ENCODE data around the gene EXOC4.

The EXOC4 gene

DNA sequence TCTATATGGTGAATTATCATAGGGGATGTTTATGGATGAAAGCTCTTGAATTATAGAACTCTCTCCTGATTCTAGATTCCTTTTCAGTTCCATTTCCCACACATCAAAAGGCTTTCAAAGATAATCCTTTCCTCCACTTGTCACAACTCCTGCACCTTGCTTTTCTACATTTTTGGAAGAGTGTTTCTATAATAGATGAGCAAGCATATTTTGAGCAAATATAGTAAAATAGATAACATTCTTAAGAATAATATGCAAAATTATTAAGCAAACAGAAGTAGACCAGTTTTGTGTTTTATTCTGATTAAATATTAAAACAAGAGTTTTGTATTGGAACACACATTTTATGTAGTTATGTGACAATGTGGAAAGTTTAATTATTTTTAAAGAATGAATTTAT is 340.7 kb downstream of the EXOC4 start:
- Histone ChIP-seq H3K79me2 (ENCODE audit: control insufficient read depth, low read length) (no peaks in the 10 kb centered on the region), H3F3A (ENCODE audit: control insufficient read depth, insufficient read depth) (no peaks in the 10 kb centered on the region), H3K36me3 (ENCODE audit: control insufficient read depth, low read length) (no peaks in the 10 kb centered on the region), H3K4me1 (ENCODE audit: control insufficient read depth, low read length) (no peaks in the 10 kb centered on the region), H3K9me2 (replicated peaks; ENCODE audit: control insufficient read depth, low read length) (no peaks in the 10 kb centered on the region), H3K27ac (ENCODE audit: low read depth, low read length) (no peak overlapping the region), H3K4me3 (ENCODE audit: low read length) (no peak overlapping the region), H3K4me2 (ENCODE audit: low read length) (no peak overlapping the region), H4K20me1 (ENCODE audit: control insufficient read depth, insufficient read depth, low read depth, low read length) (no peaks in the 10 kb centered on the region), H3K9me3 (ENCODE audit: control insufficient read depth, insufficient read depth, low read length) (no peaks in the 10 kb centered on the region), H3K27me3 (ENCODE audit: control insufficient read depth, low read length) (no peaks in the 10 kb centered on the region)
- TF ChIP-seq, protein P1, sequence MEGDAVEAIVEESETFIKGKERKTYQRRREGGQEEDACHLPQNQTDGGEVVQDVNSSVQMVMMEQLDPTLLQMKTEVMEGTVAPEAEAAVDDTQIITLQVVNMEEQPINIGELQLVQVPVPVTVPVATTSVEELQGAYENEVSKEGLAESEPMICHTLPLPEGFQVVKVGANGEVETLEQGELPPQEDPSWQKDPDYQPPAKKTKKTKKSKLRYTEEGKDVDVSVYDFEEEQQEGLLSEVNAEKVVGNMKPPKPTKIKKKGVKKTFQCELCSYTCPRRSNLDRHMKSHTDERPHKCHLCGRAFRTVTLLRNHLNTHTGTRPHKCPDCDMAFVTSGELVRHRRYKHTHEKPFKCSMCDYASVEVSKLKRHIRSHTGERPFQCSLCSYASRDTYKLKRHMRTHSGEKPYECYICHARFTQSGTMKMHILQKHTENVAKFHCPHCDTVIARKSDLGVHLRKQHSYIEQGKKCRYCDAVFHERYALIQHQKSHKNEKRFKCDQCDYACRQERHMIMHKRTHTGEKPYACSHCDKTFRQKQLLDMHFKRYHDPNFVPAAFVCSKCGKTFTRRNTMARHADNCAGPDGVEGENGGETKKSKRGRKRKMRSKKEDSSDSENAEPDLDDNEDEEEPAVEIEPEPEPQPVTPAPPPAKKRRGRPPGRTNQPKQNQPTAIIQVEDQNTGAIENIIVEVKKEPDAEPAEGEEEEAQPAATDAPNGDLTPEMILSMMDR (IDR thresholded peaks at IDR 0.05; ENCODE audit: low read depth, low read length, poor library complexity, severe bottlenecking) = no peak
- no peak for TF ChIP-seq EZH2phosphoT487 (IDR thresholded peaks at IDR 0.05; ENCODE audit: borderline replicate concordance, low read length)

DNA sequence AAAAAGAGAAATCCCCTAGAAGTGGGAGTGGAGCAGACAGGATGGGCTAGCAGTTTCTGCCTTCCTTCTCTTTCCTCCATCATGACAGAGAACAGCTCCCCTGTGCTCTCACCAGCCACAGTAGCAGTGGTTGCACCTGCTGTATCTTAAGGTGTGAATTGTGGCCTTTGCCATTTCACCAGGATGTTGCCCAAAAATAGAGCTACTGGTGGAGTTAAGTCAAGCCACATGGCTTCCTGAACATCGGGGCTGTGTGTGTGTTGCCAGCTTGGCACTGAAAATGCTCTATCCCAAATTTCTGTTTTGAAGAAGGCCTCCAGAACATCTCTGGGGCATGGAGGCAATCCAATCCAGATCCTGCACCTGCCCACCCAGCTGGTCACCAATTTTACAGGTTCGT is 348.7 kb downstream of the EXOC4 start:
- no peaks in the 10 kb centered on the region for H3K9me2 ChIP-seq (replicated peaks; ENCODE audit: control insufficient read depth, low read length)
- no peaks in the 10 kb centered on the region for H4K20me1 ChIP-seq (ENCODE audit: control insufficient read depth, insufficient read depth, low read depth, low read length)
- no peak for TF ChIP-seq EZH2phosphoT487 (IDR thresholded peaks at IDR 0.05; ENCODE audit: borderline replicate concordance, low read length)
- TF ChIP-seq, protein P1 (IDR thresholded peaks at IDR 0.05; ENCODE audit: low read depth, low read length, poor library complexity, severe bottlenecking) = no peak
- H3K9me3 ChIP-seq (ENCODE audit: control insufficient read depth, insufficient read depth, low read length) = no peaks in the 10 kb centered on the region
- no peaks in the 10 kb centered on the region for H3K4me1 ChIP-seq (ENCODE audit: control insufficient read depth, low read length)
- H3F3A ChIP-seq (ENCODE audit: control insufficient read depth, insufficient read depth) = no peaks in the 10 kb centered on the region
- H3K79me2 ChIP-seq (ENCODE audit: control insufficient read depth, low read length) = no peaks in the 10 kb centered on the region
- no peaks in the 10 kb centered on the region for H3K27me3 ChIP-seq (ENCODE audit: control insufficient read depth, low read length)
- no peak overlapping the region for H3K4me2 ChIP-seq (ENCODE audit: low read length)
- no peaks in the 10 kb centered on the region for H3K36me3 ChIP-seq (ENCODE audit: control insufficient read depth, low read length)
- H3K4me3 ChIP-seq (ENCODE audit: low read length) = no peak overlapping the region
- no peak overlapping the region for H3K27ac ChIP-seq (ENCODE audit: low read depth, low read length)

DNA sequence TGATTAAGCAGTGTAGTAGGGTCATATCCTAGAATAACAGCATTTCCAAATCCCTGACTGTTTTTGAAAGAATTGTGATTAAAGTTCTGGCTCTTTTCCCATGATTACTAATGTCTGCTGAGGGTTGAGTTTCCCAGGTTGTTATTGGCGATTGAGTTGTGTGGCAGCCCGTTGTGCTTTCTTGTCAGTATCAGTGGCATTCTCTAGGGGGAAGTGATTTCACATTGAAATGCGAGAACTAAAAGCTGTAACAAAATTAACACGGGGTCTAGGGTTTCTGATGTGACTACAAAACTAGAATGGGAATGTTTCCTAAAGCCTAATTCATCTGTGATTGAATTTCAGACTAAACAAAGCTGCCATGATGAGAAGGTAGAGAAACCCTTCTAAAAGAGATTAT is 349.4 kb downstream of the EXOC4 start:
- Histone ChIP-seq H3K79me2 (ENCODE audit: control insufficient read depth, low read length) (no peaks in the 10 kb centered on the region), H3K36me3 (ENCODE audit: control insufficient read depth, low read length) (no peaks in the 10 kb centered on the region), H3K4me3 (ENCODE audit: low read length) (no peak overlapping the region), H3F3A (ENCODE audit: control insufficient read depth, insufficient read depth) (no peaks in the 10 kb centered on the region), H3K27me3 (ENCODE audit: control insufficient read depth, low read length) (no peaks in the 10 kb centered on the region), H3K9me2 (replicated peaks; ENCODE audit: control insufficient read depth, low read length) (no peaks in the 10 kb centered on the region), H4K20me1 (ENCODE audit: control insufficient read depth, insufficient read depth, low read depth, low read length) (no peaks in the 10 kb centered on the region), H3K4me2 (ENCODE audit: low read length) (no peak overlapping the region), H3K4me1 (ENCODE audit: control insufficient read depth, low read length) (no peaks in the 10 kb centered on the region), H3K27ac (ENCODE audit: low read depth, low read length) (no peak overlapping the region), H3K9me3 (ENCODE audit: control insufficient read depth, insufficient read depth, low read length) (no peaks in the 10 kb centered on the region)
- TF ChIP-seq, protein P1 (IDR thresholded peaks at IDR 0.05; ENCODE audit: low read depth, low read length, poor library complexity, severe bottlenecking) = no peak
- no peak for TF ChIP-seq EZH2phosphoT487 (IDR thresholded peaks at IDR 0.05; ENCODE audit: borderline replicate concordance, low read length)

GRCh38 chr7:133606991-133607390 is 354.1 kb downstream of the EXOC4 start:
- TF ChIP-seq, protein P1 (IDR thresholded peaks at IDR 0.05; ENCODE audit: low read depth, low read length, poor library complexity, severe bottlenecking) = no peak
- no peak for TF ChIP-seq EZH2phosphoT487 (IDR thresholded peaks at IDR 0.05; ENCODE audit: borderline replicate concordance, low read length)
- Histone ChIP-seq H3F3A (ENCODE audit: control insufficient read depth, insufficient read depth) (no peaks in the 10 kb centered on the region), H3K27ac (ENCODE audit: low read depth, low read length) (no peak overlapping the region), H3K79me2 (ENCODE audit: control insufficient read depth, low read length) (no peaks in the 10 kb centered on the region), H4K20me1 (ENCODE audit: control insufficient read depth, insufficient read depth, low read depth, low read length) (no peaks in the 10 kb centered on the region), H3K9me2 (replicated peaks; ENCODE audit: control insufficient read depth, low read length) (no peaks in the 10 kb centered on the region), H3K4me3 (ENCODE audit: low read length) (no peak overlapping the region), H3K4me1 (ENCODE audit: control insufficient read depth, low read length) (no peaks in the 10 kb centered on the region), H3K27me3 (ENCODE audit: control insufficient read depth, low read length) (no peaks in the 10 kb centered on the region), H3K4me2 (ENCODE audit: low read length) (no peak overlapping the region), H3K9me3 (ENCODE audit: control insufficient read depth, insufficient read depth, low read length) (no peaks in the 10 kb centered on the region), H3K36me3 (ENCODE audit: control insufficient read depth, low read length) (no peaks in the 10 kb centered on the region)

All from DOHH2 (cell line).